GM23248 (cell line): ENCODE data around the gene FAM20C.

Experiments
- EZH2 ChIP-seq: fragments of 200-600 bp; sonication (generic); IDR thresholded peaks from 2 replicates; pipeline ENCODE4 v1.6.1; 2018; ENCODE audit warnings: antibody characterized with exemption, mild to moderate bottlenecking; ENCODE audit not compliant: insufficient read depth, poor library complexity, severe bottlenecking
- EZH2phosphoT487 ChIP-seq: fragments of 200-600 bp; sonication (generic); IDR thresholded peaks from 2 replicates; pipeline ENCODE4 v1.6.1; 2018; ENCODE audit warnings: antibody characterized with exemption, moderate library complexity, mild to moderate bottlenecking, low read depth; ENCODE audit not compliant: insufficient read depth

- no peak for TF ChIP-seq EZH2phosphoT487
- no peak for TF ChIP-seq EZH2
Measured at GRCh38 chr7:156111-157007, 36.0 kb upstream of the FAM20C start.
